C4-2B (cell line): Measurements from ENCODE around the gene ANKRD36B.
"Not testable (repeated sequence)": the region's sequence is repeated elsewhere in the genome, so short reads cannot be mapped to it uniquely, and the experiment has no call there.

ENCODE experiments used
- ZFX ChIP-seq: fragments of 450-650 bp; IDR thresholded peaks from 2 replicates; pipeline ENCODE4 v1.6.1; 2017
- TF ChIP-seq, protein P1 (sequence below): fragments of 450-650 bp; conservative IDR thresholded peaks from 2 replicates; pipeline ENCODE4 v1.5.1; 2017; ENCODE audit warnings: mild to moderate bottlenecking

DNA sequence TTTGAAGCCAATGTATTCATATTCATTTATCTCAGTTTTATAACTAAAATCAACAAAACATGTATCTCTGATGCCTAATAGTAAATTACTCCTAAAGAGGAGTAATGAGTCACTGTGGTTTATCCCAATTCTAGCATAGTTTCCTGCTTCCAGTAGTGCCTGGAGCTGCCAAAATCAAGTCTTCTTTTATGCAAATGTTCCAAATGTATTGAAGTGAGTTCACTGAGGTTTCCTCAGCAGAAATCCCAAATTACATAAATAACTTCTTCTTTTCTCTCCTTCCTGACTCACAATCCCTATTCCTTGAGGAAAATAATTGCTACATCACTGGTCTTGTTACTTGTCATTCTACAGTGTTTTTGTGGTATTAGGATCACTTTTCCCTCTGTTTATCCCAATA is 44.8 kb downstream of the ANKRD36B start:
- TF ChIP-seq, protein P1, sequence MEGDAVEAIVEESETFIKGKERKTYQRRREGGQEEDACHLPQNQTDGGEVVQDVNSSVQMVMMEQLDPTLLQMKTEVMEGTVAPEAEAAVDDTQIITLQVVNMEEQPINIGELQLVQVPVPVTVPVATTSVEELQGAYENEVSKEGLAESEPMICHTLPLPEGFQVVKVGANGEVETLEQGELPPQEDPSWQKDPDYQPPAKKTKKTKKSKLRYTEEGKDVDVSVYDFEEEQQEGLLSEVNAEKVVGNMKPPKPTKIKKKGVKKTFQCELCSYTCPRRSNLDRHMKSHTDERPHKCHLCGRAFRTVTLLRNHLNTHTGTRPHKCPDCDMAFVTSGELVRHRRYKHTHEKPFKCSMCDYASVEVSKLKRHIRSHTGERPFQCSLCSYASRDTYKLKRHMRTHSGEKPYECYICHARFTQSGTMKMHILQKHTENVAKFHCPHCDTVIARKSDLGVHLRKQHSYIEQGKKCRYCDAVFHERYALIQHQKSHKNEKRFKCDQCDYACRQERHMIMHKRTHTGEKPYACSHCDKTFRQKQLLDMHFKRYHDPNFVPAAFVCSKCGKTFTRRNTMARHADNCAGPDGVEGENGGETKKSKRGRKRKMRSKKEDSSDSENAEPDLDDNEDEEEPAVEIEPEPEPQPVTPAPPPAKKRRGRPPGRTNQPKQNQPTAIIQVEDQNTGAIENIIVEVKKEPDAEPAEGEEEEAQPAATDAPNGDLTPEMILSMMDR, result not testable (repeated sequence)
- not testable (repeated sequence) for TF ChIP-seq ZFX
